Measurements from ENCODE around the gene BRD2. TPM values are rescaled to one million over a fixed set of nuclear protein-coding genes. Genes with fewer than 3 reads are reported as not detected.
A peak's percentile ranks its signal among the peaks of the same experiment; 100 is the strongest.

Gene BRD2
- total RNA-seq, 1 donor from 2014 or later, result 186 TPM

- Mint-ChIP-seq H3K4me3 (ENCODE audit: unreplicated experiment) (no peak overlapping the region), H3K27me3 (ENCODE audit: unreplicated experiment) (no peaks in the 10 kb centered on the region), H3K9me3 (ENCODE audit: unreplicated experiment) (no peaks in the 10 kb centered on the region), H3K27ac (ENCODE audit: unreplicated experiment) (no peak overlapping the region), H3K4me1 (ENCODE audit: unreplicated experiment) (peaks cover 25% of the 10 kb centered on the region), H3K36me3 (ENCODE audit: low read depth, unreplicated experiment) (no peaks in the 10 kb centered on the region)
- DNase-seq (ENCODE audit: low spot score), result peak; percentile 48
- TF ChIP-seq CTCF (IDR thresholded peaks at IDR 0.05; ENCODE audit: unreplicated experiment), result no peak
Measured at GRCh38 chr6:32947552-32948465, 20.6 kb upstream of the BRD2 start.

- Mint-ChIP-seq H3K9me3 (ENCODE audit: unreplicated experiment) (no peaks in the 10 kb centered on the region), H3K4me1 (ENCODE audit: unreplicated experiment) (peaks cover 24% of the 10 kb centered on the region), H3K27ac (ENCODE audit: unreplicated experiment) (no peak overlapping the region), H3K27me3 (ENCODE audit: unreplicated experiment) (no peaks in the 10 kb centered on the region), H3K36me3 (ENCODE audit: low read depth, unreplicated experiment) (no peaks in the 10 kb centered on the region), H3K4me3 (ENCODE audit: unreplicated experiment) (no peak overlapping the region)
- TF ChIP-seq CTCF (IDR thresholded peaks at IDR 0.05; ENCODE audit: unreplicated experiment), result no peak
- no peak for DNase-seq (ENCODE audit: low spot score)
Measured at GRCh38 chr6:32949113-32949512, 19.3 kb upstream of the BRD2 start.

GRCh38 chr6:32950010-32950409, 18.4 kb upstream of the BRD2 start:
- DNase-seq (ENCODE audit: low spot score), result no peak
- Mint-ChIP-seq H3K9me3 (ENCODE audit: unreplicated experiment) (no peaks in the 10 kb centered on the region), H3K27ac (ENCODE audit: unreplicated experiment) (no peak overlapping the region), H3K36me3 (ENCODE audit: low read depth, unreplicated experiment) (no peaks in the 10 kb centered on the region), H3K27me3 (ENCODE audit: unreplicated experiment) (no peaks in the 10 kb centered on the region), H3K4me1 (ENCODE audit: unreplicated experiment) (peaks cover 18% of the 10 kb centered on the region), H3K4me3 (ENCODE audit: unreplicated experiment) (peak overlapping the region; percentile 28)
- no peak for TF ChIP-seq CTCF (IDR thresholded peaks at IDR 0.05; ENCODE audit: unreplicated experiment)

GRCh38 chr6:32950449-32950848, 17.9 kb upstream of the BRD2 start:
- Mint-ChIP-seq H3K27ac (ENCODE audit: unreplicated experiment) (no peak overlapping the region), H3K4me1 (ENCODE audit: unreplicated experiment) (peaks cover 22% of the 10 kb centered on the region), H3K27me3 (ENCODE audit: unreplicated experiment) (no peaks in the 10 kb centered on the region), H3K4me3 (ENCODE audit: unreplicated experiment) (peak overlapping the region; percentile 28), H3K9me3 (ENCODE audit: unreplicated experiment) (no peaks in the 10 kb centered on the region), H3K36me3 (ENCODE audit: low read depth, unreplicated experiment) (no peaks in the 10 kb centered on the region)
- no peak for TF ChIP-seq CTCF (IDR thresholded peaks at IDR 0.05; ENCODE audit: unreplicated experiment)
- no peak for DNase-seq (ENCODE audit: low spot score)

Measured in endothelial cell (in vitro differentiated cells).